Gastroesophageal sphincter (tissue), 4 donors: Measurements from ENCODE around the gene DCST1. TPM values are rescaled to one million over a fixed set of nuclear protein-coding genes. Genes with fewer than 3 reads are reported as not detected.
A peak's percentile ranks its signal among the peaks of the same experiment; 100 is the strongest.

Experiments used
- ATAC-seq: fragments of 150-250 bp; one replicate; pipeline ENCODE4 v1.9.1; 2016; ENCODE audit warnings: mild to moderate bottlenecking, moderate library complexity
- H3K27ac ChIP-seq, 4 donors: fragments of 200-600 bp; sonication (generic) in 3 of 4; 1 replicate in 3 of 4; 2 replicates in 1 of 4; pipeline ENCODE4 v1.5.1; 2016 to 2019
- H3K27me3 ChIP-seq: fragments of 200-600 bp; sonication (generic); one replicate; pipeline ENCODE4 v1.5.1; 2019
- H3K36me3 ChIP-seq, 2 donors: fragments of 200-600 bp; sonication (generic); one replicate each; pipeline ENCODE4 v1.5.1; 2019; ENCODE audit warnings: control low read depth in 1 of 2
- H3K4me1 ChIP-seq, 3 donors: fragments of 200-600 bp; sonication (generic); 1 replicate in 2 of 3; 2 replicates in 1 of 3; pipeline ENCODE4 v1.5.1; 2016 to 2019; ENCODE audit warnings: control low read depth in 2 of 3
- H3K4me3 ChIP-seq, 2 donors: fragments of 200-600 bp; sonication (generic); one replicate each; pipeline ENCODE4 v1.5.1; 2019; ENCODE audit warnings: mild to moderate bottlenecking in 1 of 2, moderate library complexity in 1 of 2
- H3K9me3 ChIP-seq, 3 donors: fragments of 200-600 bp; sonication (generic); one replicate each; pipeline ENCODE4 v1.5.1; 2017 to 2019; ENCODE audit warnings: control low read depth in 2 of 3
- CTCF ChIP-seq, 4 experiments: fragments of 200-600 bp in 2 of 4; fragments of 450-650 bp in 2 of 4; sonication (generic) in 1 of 4; IDR thresholded peaks; one replicate each; pipeline ENCODE4 v1.5.1; 2017 to 2019; ENCODE audit warnings: antibody characterized with exemption in 4 of 4, mild to moderate bottlenecking in 2 of 4, moderate library complexity in 2 of 4
- EP300 ChIP-seq: sonication (generic); formaldehyde crosslinking; IDR thresholded peaks from one replicate; pipeline ENCODE4 v1.6.1; 2017; ENCODE audit warnings: antibody characterized with exemption, mild to moderate bottlenecking
- POLR2A ChIP-seq, 2 donors: fragments of 450-650 bp; IDR thresholded peaks; one replicate each; pipeline ENCODE4 v1.6.1; 2017; ENCODE audit warnings: antibody characterized with exemption in 2 of 2, mild to moderate bottlenecking in 2 of 2, moderate library complexity in 1 of 2
- POLR2AphosphoS5 ChIP-seq: sonication (generic); formaldehyde crosslinking; IDR thresholded peaks from one replicate; pipeline ENCODE4 v1.6.1; 2017; ENCODE audit warnings: antibody characterized with exemption
- WGBS, 2 donors: methylation state at CpG; one replicate each; pipeline ENCODE4 v1.1.5; 2018; ENCODE audit warnings: low coverage in 1 of 2; 5-methylcytosine and 5-hydroxymethylcytosine counted together
- total RNA-seq, 4 donors: library from RNA; depleted of rRNA; stranded (reverse); fragments of >200 nt; gene quantifications; one replicate each; pipeline ENCODE4 v1.1.0, GENCODE V29; 2016

Gene DCST1
- total RNA-seq, 4 donors from 2014 or later, result not detected

GRCh38 chr1:155003227-155003765 is 30.3 kb upstream of the DCST1 start:
- no peak for ATAC-seq
- no peak for TF ChIP-seq EP300
- TF ChIP-seq POLR2A (IDR thresholded peaks at IDR 0.05), result no peak
- no peak for TF ChIP-seq POLR2AphosphoS5
- TF ChIP-seq CTCF (IDR thresholded peaks at IDR 0.05), result no peak
- peak overlapping the region; percentile 76 to 89 for H3K4me3 ChIP-seq
- H3K9me3 ChIP-seq, result no peaks in the 10 kb centered on the region
- H3K36me3 ChIP-seq, result no peaks in the 10 kb centered on the region
- WGBS, 2 donors, result 0 to 1% methylated on average over 13 to 19 of the region's 37 CpGs
- no peaks in the 10 kb centered on the region for H3K27me3 ChIP-seq
- peak overlapping the region; percentile 88 to 97 (median 96) for H3K27ac ChIP-seq
- peaks cover 6 to 65% (median 38%) of the 10 kb centered on the region in 3 donors for H3K4me1 ChIP-seq

- TF ChIP-seq CTCF (IDR thresholded peaks at IDR 0.05) (no peak), EP300 (no peak), POLR2AphosphoS5 (peak; percentile 3)
- H3K9me3 ChIP-seq, result no peaks in the 10 kb centered on the region
- H3K4me1 ChIP-seq, result peaks cover 6 to 65% (median 37%) of the 10 kb centered on the region in 3 donors
- peak overlapping the region; percentile 76 to 89 for H3K4me3 ChIP-seq
- WGBS, 2 donors, result 0% methylated on average over 3 to 5 of the region's 34 CpGs
- no peaks in the 10 kb centered on the region for H3K27me3 ChIP-seq
- H3K36me3 ChIP-seq, result no peaks in the 10 kb centered on the region
- H3K27ac ChIP-seq, result peak overlapping the region; percentile 88 to 97 (median 96)
- no peak for ATAC-seq
Measured at GRCh38 chr1:155003766-155004351, 29.8 kb upstream of the DCST1 start.

- no peaks in the 10 kb centered on the region for H3K9me3 ChIP-seq
- H3K4me3 ChIP-seq, result peak overlapping the region; percentile 76 to 89
- no peak for TF ChIP-seq POLR2AphosphoS5
- no peak for TF ChIP-seq CTCF (IDR thresholded peaks at IDR 0.05)
- TF ChIP-seq POLR2A (IDR thresholded peaks at IDR 0.05), result no peak
- no peak for TF ChIP-seq EP300
- peak overlapping the region; percentile 88 to 97 (median 96) for H3K27ac ChIP-seq
- WGBS, 2 donors, result 30% methylated on average over 2 of the region's 5 CpGs; no CpG with 5 or more reads in 1 of the 2 donors
- ATAC-seq, result no peak
- no peaks in the 10 kb centered on the region for H3K36me3 ChIP-seq
- H3K27me3 ChIP-seq, result no peaks in the 10 kb centered on the region
- peaks cover 5 to 64% (median 31%) of the 10 kb centered on the region in 3 donors for H3K4me1 ChIP-seq
Measured at GRCh38 chr1:155004352-155005075, 29.1 kb upstream of the DCST1 start.

GRCh38 chr1:155005076-155006011 is 28.3 kb upstream of the DCST1 start:
- Histone ChIP-seq H3K27ac (peak overlapping the region; percentile 21 to 97 (median 92)), H3K36me3 (no peaks in the 10 kb centered on the region), H3K4me1 (peaks cover 3 to 64% (median 25%) of the 10 kb centered on the region in 3 donors), H3K27me3 (no peaks in the 10 kb centered on the region), H3K4me3 (peak overlapping the region in 1 of 2 donors; percentile 76), H3K9me3 (no peaks in the 10 kb centered on the region)
- WGBS, 2 donors, result 28 to 63% methylated on average over 3 to 5 of the region's 17 CpGs
- TF ChIP-seq POLR2A (IDR thresholded peaks at IDR 0.05) (peak in 1 of 2 donors; percentile 16), EP300 (no peak), POLR2AphosphoS5 (peak; percentile 53)
- ATAC-seq, result no peak
